8988T (cell line): ENCODE results near the gene ABHD1.
"Not testable (repeated sequence)": the region's sequence is repeated elsewhere in the genome, so short reads cannot be mapped to it uniquely, and the experiment has no call there.

Experiments
- DNase-seq: peaks from one replicate; pipeline ENCODE4 v3.0.0; 2011

The ABHD1 gene

DNA sequence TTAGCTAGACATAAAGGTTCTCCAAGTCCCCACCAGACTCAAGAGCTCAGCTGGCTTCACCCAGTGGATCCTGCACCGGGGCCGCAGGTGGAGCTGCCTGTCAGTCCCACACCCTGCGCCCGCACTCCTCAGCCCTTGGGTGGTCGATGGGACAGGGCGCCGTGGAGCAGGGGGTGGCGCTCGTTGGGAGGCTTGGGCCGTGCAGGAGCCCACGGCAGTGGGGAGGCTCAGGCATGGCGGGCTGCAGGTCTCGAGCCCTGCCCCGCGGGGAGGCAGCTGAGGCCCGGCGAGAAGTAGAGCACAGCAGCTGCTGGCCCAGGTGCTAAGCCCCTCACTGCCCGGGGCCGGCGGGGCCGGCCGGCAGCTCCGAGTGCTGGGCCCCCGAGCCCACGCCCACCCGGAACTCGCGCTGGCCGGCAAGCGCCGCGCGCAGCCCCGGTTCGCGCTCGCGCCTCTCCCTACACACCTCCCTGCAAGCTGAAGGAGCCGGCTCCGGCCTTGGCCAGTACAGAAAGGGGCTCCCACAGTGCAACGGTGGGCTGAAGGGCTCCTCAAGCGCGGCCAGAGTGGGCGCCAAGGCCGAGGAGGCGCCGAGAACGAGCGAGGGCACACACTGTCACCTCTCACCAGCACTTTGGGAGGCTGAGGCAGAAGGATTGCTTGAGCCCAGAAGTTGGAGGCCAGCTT, 12.1 kb upstream of the ABHD1 start:
- not testable (repeated sequence) for DNase-seq

DNA sequence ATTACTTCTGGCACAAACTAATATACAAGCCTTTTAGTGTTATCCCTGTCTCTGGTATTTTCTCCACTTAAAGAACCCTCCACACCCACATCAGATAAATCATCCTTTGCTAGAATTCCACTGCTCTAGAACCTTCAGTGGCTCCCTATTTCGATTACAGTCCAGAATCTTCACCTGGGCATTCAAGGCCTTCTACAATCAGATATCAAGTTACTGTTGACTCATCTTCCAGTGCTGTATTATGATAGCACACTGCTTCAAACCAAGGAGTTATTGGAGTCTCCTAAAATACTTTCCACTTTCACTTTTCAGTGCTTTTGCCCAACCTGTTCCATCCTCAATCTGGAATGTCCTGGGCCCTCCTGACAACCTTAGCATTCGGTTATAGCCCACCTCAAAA, 8.1 kb upstream of the ABHD1 start:
- no peak for DNase-seq

DNA sequence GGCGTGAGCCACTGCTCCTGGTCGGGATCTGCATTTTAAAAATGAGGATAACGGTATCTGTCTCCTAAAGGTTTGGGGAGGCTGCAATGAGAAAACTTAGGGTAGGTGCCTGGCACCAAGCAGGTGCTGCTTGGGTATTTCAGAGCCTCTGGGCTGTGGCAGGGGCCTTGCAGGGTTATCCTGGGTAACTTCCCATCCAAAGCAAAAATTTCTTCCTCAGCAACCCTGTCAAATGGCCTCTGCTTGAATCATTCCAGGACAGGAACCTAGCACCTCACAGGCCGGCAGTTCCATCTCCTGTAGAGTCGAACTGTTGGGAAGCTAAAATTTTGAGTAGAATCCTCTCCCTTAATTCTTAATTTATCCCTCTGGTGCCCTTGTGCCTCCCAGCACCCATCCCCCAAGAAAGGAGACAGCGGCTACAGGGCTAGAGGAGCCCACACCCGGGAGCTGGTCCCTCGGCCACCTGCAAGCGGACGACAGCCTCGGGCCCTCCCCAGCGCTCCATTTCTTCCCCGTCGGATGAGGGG, 5.6 kb upstream of the ABHD1 start:
- no peak for DNase-seq

DNA sequence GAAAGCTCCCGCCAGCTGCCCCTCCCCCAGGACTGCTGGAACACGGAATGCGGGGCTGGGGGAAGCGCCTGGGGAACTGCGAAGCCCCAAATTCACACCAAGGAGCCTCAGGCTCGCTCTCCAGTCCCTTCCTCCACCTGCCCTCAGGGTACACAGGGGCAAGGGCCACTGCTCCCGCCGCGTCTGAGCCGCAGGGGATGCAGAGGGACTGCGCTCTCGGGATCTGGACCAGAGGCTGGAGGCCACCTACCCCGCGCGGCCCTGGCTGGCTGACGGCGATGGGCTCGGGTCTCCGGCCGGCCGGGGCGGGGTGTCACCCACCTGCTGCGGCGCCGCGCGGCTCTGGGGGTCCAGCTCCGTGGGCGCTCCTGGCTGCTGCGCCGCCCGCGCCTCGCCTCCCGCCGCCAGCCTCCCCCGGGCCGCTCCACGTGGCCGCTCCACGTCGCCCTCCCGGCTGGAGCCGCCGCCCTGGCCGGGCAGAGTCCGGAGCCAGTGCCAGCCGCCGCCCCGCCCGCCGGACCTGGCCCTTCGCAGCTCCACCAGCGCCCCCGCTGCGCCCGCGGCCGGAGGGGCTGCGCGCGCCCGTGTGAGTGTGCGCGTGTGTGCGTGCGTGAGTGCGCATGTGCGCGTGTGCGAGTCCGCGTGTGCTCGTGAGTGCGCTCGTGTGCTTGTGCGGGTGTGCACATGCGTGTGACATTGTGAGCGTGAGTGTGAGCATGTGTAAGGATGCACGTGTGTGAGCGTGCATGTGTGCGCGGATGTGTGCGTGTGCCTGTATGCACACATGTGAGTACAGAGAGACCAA, 4.9 kb upstream of the ABHD1 start, which contains the start of gene CGREF1:
Gene CGREF1, minus strand, starts transcription at position 604 of the 805 bp plus-strand sequence. CDS start 14,762 bp downstream, outside the sequence.
- no peak for DNase-seq

DNA sequence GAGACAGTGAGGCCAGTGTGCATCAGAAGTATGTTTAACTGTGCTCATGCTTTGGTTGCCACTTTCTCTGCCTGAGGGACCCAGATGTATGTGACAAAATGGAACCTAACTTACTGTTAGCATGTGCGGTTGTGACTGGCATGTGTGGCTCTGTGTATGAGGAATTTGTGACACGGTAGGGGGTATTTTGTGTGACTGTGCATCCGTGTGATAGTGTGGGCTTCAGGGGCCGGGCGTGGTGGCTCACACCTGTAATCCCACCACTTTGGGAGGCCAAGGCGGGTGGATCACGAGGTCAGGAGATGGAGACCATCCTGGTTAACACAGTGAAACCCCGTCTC, 4.3 kb upstream of the ABHD1 start:
- not testable (repeated sequence) for DNase-seq

DNA sequence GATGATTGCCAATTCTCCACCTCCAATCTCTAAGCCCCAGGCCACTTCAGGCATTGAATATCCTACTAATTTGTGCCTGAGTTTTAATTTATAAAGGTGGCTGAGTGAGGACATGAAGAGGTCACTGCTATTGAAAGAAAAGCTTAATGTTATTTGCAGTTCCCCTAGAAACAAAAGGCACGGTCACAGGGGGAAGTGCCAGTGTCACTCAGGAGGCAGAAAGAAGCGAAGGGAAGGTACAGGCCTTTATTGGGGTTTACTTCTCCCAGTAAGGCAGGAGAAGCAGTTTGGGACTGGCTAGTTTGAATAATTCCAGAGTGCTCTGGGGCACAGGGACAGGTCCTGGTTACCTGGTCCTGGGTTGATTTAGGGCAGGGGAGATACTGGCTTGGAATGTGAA, 1.7 kb upstream of the ABHD1 start:
- DNase-seq: no peak

DNA sequence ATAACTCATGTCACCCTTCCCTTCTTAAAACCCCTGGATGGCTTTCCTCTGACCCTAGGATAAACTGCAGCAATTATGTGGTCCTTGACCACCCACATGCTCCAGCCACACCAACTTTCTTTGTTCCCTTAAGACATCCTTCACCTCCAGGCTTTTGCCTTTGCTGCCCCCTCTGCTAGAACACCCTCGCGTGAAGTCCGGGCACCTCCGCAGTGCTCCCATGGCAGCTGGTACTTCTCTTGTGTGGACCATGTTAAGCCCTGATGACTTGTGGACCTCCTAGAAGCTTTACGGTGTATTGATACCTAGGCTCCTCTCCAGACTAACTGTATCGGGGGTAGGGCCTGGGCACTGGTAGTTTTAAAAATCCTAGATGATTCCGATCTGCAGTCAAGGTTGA, 824 bp upstream of the ABHD1 start:
- no peak for DNase-seq

DNA sequence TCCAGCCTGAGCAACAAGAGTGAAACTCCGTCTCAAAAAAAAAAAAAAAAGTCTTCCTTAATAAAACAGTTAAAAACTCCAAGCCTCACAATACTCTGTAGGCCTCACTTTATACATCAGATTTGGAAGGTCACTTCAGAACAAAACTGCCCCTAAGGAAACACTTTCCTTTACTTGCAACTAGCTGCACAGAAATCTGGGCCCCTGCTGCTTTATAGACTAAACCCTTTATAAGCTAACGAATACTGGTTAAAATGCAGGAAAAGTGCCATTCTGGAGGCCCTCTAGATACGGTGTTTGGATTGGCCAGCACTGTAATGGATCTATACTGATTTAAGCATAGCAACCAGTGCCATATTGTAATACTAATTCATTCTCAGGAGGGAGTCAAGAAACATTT, 1.5 kb downstream of the ABHD1 start:
- no peak for DNase-seq

DNA sequence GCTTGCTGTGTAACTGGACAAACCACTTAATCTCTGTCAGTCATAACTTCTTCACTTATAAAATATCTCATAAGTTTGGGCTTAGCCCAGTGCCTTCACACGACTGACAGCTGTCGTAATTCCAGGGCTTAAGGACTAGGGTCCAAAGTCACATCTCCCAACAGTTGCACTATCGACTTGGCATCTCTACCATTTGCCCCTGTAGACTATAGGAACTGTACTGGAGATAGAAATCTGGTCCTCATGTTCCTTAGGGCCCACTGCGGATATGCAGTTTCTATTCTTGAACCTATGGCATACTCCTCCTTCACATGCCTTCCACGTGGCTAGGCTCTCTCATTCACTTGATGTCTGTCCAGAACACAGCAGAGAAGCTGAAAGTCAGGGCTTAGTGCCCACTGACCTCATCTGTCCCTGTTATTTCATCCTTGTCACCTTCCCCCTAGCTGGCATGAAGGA, 2.7 kb downstream of the ABHD1 start:
- no peak for DNase-seq

DNA sequence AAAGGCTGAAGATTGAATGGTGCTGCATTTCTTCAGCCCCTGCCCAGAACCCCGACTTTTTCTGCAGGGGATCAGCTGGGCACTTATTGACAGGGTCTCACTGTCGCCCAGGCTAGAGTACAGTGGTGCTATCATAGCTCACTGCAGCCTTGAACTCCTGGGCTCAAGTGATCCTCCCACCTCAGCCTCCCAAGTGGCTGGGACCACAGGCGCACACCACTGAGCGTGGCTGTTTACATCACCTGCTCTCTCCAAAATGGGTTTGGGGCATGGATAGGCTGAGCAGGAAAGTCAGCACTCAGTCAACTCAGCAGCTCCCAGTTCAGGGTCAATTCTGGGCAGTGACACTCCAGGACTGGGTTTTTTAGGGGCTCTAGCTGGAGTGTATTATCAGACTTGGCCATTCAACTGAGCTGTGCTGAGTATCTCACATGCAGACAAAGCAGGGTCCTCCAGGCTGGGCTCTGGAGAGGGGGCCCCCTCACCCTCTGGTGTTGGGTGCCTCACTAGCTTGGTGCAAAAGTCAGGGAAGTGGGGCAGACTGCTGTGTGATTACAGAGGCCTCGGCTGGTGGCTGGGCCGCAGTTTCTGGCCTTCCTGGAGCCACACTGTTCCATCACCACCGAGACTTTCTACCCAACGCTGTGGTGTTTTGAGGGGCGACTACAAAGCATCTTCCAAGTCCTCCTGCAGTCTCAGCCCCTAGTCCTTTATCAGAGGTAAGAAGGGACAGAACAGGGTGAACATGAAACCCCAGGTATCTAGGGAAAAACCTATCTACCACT, 4.5 kb downstream of the ABHD1 start:
- no peak for DNase-seq

DNA sequence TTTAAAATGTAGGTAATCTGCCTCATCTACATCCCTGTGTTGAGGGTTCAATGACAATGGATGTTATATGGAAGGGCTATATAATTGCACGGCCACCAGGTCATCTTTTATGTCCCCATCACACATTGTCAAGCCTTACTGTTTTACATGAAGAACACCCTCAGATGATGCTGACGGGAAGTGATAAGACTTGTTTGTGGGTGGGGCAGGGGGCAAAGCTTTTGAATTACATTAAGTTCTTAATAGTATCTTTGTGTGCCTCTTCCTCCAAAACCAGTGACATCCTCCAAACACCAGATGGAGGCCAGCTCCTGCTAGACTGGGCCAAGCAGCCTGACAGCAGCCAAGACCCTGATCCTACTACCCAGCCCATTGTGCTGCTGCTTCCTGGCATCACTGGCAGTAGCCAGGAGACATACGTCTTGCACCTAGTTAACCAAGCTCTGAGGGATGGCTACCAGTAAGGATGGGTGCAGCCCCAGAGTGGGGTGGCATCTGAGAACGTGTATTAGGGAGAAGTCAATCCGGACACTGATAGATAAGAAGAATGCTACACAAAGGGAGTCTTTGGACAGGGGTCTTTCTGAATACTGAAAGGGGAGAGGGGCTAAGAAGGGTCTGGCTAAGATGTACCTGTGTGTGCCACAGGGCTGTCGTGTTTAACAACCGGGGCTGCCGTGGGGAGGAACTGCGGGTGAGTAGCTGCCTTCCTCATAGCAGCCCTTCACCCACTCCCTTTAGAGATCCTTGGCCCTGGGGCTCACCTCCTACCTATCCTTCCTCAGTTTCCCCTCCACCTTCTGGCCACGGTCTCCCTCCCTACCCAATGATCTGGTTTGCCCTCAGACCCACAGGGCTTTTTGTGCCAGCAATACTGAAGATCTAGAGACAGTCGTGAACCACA, 5.3 kb downstream of the ABHD1 start:
- DNase-seq: no peak

DNA sequence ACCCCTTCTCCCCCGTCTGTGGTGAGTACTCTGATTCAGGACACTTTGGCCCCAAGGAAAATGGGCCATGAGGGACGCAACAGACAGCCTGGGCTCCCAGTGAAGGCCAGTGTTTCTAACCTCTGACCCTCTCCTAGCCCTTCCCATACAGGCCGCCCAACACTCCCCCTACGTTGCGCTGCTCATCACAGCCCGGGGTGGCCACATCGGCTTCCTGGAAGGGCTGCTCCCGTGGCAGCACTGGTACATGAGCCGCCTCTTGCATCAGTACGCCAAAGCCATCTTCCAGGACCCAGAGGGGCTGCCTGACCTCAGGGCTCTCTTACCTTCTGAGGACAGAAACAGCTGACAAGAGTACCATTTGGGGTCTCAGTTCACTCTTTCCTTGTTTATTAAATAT, 6.8 kb downstream of the ABHD1 start:
- no peak for DNase-seq

DNA sequence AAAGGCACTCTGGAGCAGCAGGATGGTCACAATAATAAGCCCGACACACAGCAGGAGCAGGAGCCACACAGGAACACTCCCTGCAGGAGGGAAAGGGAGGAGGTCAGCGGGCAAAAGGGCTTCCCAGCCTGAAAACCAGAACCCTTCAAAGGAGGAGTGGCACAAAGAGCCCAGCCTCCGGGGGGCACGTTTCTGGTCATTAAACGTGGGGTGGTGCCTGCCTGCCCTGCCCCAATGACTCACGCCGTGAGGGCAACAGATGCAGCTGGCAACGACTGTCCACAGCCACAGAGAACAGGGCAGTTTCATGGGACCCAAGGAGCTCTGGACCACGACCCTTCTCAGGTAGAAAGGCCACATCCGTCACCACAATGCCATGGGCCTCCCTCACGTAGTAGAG, 7.8 kb downstream of the ABHD1 start:
- no peak for DNase-seq

DNA sequence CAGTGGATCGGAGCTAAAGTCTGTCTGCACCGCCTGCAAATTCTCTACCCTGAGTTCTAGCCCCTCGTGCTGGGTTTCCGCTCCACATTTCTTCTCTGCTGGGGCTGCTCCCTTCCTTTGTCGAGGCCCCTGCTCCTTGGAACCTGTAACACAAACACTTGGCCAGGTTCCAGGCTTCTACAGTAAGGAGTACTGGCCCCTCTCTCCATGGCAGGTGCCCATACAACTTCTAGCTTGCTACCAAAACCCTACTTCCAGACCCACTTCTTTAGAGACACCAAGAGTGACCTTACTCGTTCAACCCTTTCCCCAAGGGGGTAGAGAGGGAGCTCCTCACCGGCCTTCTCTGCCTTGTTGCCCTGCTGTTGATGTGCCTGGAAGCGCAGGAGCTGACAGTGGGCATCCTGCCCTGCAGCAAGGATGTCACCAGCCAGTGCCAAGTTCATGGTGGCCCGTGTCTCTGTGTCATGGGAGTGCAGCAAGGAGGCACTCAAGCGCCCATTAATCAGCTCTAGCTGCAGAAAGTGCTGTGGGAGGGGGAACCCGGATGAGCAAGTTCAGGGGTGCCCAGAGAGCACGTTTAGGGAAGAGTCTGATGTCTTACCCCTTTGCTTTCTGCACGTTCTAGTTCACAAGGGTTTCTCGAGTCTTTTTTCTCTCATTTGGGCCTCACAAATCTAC, 9.7 kb downstream of the ABHD1 start:
- no peak for DNase-seq

DNA sequence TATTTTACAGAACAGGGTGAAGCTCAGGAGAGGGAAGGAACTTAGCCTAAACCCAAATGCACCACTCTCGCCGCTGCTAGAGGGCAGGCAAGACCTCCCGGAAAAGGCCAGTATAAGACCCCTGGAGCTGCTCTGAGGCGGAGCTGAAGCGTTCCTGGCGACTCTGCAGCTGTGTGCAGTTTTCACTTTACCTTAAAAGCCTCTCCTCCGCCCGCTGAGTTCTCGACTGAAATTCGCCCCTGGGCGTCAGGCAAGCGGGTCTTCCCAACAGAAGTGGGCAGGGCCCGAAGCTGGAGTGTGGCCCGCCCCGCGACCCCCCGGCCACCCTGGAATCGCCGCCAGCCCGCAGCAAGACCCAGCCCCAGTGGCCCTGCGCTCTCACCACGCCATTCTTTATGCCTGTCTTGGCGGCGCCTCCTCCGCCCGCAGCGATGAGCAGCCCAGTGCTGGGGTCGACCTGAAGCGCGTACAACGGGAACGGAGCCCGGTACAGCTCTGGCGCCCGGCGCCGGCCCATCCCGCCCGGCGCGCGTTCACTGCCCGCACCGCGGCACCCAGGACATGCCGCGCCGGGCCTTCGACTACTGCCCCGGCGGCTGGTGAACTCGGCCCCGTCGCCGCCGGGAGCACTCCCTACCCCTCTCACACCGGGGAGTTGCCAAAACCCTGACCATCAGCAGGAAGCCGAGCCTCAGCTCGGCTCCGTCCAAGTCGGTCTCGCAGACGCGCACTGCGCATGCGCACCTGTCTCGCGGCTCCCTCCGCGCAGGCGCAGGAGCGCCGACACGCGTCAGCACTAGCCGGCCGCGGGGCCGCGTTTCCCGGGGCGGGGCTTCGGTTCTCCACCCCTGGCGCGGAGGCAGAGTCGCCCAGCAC, 10.5 kb downstream of the ABHD1 start, which contains the start of gene PREB:
Gene PREB, minus strand, starts transcription at position 732 of the 876 bp plus-strand sequence. Its CDS starts 215 bp downstream, at position 517.
- DNase-seq: peak; percentile 97

DNA sequence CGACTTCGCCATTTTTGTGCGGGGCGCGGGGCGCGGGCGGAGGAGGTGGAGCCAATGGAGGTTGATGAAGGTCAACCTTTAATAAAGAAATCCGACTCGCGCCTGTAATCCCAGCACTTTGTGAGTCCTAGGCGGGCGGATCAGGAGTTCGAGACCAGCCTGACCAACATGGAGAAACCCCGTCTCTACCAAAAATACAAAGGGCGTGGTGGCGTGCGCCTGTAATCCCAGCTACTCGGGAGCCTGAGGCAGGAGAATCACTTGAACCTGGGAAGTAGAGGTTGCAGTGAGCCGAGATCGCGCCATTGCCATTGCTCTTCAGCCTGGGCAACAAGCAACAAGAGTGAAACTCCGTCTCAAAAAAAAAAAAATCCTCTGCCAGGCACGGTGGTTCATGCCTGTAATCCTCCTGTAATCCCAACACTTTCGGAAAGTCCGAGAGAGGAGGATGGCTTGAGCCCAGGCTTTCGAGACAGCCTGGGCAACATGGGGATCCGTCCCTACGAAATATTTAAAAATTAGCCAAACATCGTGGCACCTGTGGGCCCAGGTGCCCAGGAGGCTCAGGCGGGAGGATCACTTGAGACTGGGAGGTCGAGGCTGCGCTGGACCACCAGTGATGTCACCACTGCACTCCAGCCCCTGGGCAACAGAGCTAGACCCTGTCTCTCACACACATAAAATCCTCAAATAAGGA, 11.3 kb downstream of the ABHD1 start:
- no peak for DNase-seq

DNA sequence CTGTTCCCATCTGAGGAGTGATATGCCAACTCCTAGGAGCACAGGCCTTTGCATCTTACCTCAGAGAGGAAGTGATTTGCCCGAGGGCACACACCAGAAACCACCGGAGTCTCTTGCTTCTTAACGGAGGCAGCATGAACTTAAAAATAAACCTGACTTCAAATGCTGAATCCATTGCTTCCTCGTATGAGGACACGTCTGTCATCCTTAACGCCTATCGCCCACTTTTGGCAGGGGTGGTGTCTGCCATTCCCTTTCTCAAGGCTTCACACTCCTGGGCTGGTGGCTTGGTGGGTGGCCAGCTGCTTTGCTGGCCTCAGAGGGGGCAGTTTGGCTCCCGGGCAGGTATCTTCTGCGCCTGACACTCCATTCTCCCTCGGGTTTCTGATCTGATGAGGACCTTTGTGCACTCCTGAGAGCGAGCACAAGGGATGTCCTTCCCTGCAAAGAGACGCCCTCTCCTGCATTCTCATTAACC, 11.9 kb downstream of the ABHD1 start:
- DNase-seq: no peak

DNA sequence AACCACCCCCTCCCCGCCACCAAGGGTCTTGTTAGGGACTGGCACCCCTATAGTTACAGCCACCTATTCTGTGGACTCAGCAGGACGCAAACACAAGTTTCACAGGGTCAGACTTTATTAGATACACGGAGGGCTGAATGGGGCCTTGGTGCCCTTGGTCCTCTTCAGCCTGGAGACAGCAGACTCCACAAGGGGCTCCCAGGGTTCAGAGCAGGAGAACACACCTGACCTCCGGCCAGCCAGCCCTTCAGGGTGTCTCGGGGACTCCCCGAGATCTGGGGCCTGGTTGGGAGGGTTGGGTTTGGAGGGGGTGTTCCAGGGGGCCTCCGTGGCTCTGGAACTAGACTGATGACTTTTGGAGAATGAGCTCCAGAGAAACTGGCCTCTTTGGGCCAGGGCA, 13.1 kb downstream of the ABHD1 start:
- DNase-seq: no peak

DNA sequence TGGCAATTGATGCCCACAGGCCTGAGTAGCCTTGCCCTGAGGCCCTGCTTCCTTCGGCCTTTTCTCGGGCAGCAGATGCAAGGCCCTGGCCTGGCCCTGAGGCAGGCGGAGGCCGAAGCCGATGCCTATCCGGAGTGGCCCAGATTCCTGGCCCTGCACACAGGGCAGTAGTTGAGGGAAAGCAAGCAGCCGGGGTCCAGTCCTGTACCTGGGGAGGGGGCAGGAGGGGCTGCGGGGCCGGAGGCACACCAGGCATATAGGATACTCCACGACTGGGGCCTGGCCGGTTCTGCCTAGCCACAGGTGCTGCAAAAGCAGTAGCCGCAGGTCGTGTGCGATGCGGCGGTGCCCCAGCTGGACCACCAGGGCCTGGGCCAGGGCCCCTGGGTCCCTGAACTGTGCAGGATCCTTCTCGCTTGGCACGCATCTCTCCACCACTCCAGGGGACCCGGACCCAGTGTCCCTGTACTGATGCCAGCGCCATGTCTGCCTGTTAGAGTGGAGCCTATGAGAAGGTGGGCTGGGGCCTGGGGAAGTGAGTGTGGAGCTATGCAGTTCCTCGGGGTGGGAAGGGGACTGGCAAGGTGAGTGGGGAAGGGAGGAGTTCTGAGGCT, 13.8 kb downstream of the ABHD1 start:
- no peak for DNase-seq
